Stimulated activated CD8-positive, alpha-beta memory T cell treated with anti-CD3 and anti-CD28 coated beads, Interleukin-15, amount 100 ng/mL, for 4 hours (primary cell): ENCODE results near the gene PSME4.
"Not testable (repeated sequence)": the region's sequence is repeated elsewhere in the genome, so short reads cannot be mapped to it uniquely, and the experiment has no call there.

ENCODE experiments used
- DNase-seq, 2 donors: peaks; one replicate each; pipeline ENCODE4 v3.0.0-alpha.2; 2020; ENCODE audit warnings: low read depth in 2 of 2

Gene PSME4

DNA sequence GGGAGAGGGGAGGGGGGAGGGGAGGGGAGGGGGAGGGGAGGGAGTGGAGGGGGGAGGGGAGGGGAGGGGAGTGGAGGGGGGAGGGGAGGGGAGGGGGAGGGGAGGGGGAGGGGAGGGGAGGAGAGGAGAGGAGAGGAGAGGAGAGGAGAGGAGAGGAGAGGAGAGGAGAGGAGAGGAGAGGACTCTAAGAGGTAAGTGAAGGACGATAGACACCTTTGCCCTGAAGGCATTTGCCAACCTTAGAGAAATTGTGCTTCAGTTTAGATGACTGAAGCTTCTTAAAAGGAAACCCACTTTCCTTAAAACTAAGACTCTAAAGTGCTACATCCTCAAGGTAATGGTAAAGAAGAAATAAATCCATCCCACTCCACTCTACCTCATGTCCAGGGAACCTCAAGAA, 130.2 kb downstream of the PSME4 start:
- DNase-seq: no peak

DNA sequence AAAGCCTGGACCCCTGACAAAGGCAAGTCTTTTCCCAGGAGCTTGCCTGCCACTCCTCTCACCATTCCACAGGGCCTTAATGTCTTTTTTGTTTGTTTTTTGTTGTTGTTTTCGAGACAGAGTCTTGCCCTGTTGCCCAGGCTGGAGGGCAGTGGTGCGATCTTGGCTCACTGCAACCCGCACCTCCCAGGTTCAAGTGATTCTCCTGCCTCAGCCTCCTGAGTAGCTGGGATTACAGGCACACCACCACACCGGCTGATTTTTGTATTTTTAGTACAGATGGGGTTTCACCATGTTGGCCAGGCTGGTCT, 140.9 kb downstream of the PSME4 start:
- DNase-seq: not testable (repeated sequence)

DNA sequence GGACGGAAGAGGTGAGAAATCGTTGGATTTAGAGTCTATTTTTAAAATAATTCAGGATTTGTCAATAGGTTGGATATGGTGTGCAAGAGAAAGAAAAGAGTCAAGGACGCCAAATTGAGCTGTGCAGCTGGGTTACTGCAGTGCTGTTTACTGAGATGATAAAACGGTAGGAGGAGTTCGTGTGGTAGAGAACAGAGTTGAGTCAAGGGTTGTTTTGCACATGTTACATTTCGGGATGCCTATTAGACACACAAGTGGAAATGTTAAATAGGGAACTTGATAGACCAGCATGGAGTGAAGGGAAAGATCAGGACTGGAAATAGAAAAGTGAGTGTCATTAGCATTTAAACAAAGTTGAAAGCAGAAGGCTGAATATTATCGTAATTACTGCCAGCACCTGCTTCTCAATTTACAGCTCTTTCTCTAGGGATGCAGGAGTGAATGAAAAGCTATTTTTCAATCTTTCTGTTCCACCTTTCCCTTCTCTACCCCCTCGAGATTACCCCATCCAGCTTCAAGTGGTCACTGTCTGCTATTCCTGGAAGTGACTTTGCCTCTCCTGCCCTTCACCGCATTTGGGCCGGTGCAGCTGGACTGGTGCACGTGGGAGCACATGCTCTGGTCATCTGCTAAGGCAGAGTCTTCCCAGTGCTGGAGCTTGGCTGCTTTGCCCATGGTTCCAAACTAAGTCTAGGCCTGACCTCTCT, 141.4 kb downstream of the PSME4 start:
- no peak for DNase-seq

DNA sequence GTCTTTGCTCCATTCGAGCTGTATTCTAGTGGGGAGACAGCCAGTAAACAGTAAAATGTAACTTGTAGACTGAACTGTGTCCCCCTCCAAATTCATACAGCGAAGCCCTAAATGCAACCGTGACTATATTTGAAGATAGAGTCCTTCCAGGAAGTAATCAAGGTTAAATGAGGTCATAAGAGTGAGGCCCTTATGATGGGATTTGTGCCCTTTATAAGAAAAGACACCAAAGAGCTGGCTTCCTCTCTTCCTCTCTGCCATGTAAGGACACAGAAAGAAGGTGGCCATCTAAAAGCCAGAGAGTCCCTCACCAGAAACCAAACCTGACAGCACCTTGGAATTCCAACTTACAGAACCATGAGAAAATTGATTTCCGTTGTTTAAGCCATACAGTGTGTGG, 142.5 kb downstream of the PSME4 start:
- no peak for DNase-seq

DNA sequence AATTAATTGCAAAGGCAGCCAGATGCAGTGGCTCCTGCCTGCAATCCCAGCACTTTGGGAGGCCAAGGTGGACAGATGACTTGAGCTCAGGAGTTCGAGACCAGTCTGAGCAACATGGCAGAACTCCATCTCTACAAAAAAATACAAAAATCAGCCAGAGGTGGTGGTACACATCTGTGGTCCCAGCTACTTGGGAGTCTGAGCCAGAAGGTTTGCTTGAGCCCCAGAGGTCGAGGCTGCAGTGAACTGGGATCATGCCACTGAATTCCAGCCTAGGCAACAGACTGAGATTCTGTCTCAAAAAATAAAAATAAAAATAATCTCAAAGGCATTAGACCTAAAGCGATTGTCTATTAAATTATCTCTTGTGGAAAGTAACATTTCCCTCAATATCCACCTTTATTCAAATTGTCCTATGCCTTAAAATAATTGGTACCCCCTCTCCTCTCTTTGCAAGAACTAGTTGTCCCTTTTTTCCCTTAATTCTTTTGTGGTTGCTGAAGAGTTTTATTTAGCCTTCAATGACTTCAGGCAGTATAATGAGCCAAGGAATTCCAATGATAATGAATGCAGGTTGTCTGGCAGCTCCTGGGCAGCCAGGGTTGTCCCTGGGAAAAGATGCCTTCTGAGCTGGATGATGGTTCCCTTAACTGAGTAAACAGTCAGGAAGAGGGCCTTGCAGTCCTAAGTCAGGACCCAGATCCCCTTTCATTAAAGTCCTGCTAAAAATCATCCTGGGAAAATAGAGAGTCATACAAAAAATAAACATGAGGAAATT, 143.2 kb downstream of the PSME4 start:
- no peak for DNase-seq

DNA sequence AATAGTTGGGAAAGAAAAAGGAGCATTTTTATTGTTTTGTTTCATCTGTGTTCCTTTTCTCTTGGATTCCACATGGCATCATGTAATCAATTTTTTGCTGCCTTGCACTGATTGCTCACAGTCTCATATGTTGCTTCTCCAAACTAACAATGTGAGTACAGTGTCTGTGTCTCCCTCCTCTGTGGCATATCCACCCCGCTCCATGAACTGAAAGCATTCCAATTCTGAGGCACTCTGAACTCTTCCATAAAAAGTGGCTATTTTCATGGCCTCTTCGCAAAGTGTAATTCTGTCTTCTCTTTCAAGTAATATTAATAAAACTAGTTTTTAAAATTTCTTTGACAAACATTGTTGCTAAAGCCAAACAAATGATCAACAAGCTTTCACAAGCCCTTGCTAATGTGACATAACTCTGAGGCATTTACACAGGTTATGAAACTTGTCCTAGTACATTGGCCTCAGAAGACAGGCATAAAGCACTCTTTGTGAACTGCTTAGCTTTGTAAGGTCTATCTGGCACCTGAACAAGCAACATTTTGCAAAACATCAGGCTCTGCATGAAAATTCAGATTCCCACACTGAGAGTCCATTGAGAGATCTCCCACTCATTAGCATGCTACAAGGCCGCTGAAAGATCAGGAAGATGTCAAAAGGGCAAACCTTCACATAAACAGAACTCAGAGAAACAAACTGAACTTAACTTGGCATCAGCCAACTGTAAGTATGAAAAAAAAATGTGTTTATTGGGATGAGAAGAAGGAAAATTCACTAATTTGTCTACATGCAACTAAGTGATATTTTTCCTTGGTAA, 144.0 kb downstream of the PSME4 start:
- no peak for DNase-seq

DNA sequence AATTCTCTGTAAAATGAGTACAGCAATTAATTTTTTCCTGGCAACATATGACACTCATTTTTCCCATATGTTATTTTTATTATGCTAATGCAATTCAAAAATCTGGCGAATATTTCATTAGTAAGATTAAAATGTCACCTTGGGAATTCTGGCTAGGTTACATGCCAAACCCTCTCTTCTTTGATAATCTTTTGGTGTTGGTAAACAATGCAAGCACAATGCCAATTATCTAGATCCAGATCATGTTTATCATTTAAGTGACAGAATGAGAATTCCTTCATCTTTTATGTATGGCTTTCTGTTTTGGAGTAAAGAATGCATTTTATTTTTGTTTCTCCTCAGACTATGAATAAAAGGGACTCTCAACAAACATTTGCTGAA, 144.8 kb downstream of the PSME4 start:
- DNase-seq: no peak

DNA sequence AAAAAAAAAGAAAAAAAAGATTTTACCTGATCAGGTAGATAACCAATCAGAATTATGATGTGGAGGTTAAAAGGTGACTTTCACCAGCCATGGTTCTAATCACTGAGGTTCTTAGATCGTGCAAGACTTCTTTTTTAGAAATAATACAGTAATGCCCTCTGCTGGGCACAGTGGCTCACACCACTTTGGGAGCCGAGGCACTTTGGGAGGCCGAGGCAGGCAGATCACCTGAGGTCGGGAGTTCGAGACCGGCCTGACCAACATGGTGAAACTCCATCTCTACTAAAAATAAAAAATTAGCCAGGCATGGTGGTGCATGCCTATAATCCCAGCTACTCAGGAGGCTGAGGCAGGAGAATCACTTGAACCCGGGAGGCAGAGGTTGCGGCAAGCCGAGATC, 147.2 kb downstream of the PSME4 start:
- DNase-seq: not testable (repeated sequence)

DNA sequence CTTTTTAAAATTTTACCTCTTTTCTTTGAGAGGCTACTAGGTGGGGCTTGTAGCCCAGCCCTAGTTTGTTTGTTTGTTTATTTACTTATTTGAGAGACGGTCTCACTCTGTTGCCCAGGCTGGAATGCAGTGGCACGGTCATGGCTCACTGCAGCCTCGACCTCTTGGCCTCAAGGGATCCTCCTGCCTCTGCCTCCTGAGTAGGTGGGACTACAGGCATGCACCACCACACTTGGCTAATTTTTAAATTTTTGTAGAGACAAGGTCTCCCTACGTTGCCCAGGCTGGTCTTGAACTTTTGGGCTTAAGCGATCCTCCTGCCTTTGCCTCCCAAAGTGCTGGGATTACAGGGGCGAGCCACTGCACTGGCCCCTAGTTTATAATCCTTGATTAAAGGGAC, 149.0 kb downstream of the PSME4 start:
- no peak for DNase-seq

DNA sequence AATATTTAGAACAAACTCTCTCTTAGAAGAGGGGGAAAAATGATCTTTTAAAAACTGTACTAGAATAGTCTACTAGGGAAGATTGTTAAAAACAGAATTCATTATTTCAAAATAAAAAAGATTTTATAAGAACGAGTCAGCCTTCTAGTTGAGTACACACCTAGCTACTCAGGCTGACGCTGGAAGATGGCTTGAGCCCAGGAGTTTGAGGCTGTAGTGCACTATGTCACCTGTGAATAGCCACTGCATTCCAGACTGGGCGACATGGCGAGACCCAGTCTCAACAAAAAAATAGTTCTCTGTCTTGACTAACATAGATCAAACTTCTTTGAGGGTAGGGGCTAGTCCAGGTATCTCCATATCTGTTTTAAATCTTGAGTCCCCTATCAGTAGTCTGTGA, 150.1 kb downstream of the PSME4 start:
- no peak for DNase-seq

DNA sequence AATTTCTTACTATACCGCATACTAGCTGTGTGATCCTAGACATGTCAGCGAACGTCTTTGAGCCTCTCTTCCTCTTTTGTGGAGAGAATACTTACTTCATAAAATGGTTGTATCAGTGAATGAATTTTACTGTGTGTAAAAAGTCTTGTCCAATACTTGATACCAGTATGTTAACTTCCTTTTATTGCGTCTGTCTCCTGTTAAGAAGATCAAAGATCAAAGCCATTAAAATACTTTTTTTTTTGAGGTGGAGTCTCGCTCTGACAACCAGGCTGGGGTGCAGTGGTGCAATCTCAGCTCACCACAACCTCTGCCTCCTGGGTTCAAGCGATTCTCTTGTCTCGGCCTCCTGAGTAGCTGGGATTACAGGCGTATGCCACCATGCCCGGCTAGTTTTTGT, 150.7 kb downstream of the PSME4 start:
- DNase-seq: no peak

DNA sequence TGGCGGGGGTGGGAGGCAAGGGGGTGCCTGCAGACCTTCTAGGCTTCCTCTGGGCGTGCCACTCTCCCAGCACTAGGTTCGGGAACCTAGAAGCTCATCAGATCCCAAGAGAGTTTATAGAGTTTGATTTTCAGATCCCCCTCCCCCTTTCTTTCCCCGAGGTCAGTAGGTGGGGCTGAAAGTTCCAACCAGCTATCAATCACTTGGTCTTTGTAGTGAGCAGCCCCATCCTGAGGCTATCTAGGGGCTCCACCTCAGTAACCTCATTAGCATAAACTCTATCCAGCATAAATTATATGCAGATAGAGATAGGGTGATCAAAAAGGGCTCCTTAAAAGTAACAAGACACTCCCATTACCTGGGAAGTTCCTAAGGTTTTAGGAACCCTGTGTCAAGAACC, 151.2 kb downstream of the PSME4 start:
- no peak for DNase-seq

DNA sequence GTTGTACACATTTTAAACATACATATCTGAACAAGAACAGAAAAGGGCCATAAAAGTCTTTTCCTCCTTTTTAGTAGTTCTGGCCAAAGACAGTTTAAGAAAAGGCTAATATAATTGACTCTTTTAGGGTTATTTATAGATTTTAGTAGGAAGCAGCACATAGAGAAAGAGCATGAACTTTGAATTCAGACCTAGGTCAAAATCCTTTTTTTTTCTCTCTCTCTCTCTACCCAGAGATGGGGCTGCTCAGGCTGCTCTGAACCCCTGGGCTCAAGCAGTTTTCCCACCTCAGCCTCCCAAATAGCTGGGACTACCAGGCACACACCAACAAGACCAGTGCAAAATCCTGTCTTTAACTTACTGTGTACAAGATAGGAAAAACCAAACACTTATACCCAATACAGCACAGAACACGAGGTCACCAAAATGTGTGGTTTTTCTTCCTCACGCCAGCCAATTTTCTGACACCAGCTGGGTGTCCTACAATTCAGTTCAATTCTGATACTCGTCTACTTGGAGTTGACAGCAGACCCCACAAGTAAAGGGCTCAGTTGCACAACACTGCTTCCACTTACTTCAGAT, 151.8 kb downstream of the PSME4 start:
- DNase-seq: no peak
